A549 (cell line): Measurements from ENCODE around the gene TGFBR3.

Experiments used
- SREBF2 ChIP-seq: fragments of 450-650 bp; IDR thresholded peaks from 2 replicates; pipeline ENCODE4 v1.6.1; 2014; ENCODE audit warnings: mild to moderate bottlenecking, moderate library complexity
- TF ChIP-seq, protein P1 (sequence below): fragments of >200 bp; sonication (Bioruptor Twin); formaldehyde crosslinking; IDR thresholded peaks from 3 replicates; pipeline ENCODE4 v1.5.1; 2016
- TF ChIP-seq, protein P2 (sequence below): fragments of 200-600 bp; sonication (generic); IDR thresholded peaks from 2 replicates; pipeline ENCODE4 v1.6.1; 2016; ENCODE audit warnings: antibody characterized with exemption, mild to moderate bottlenecking, moderate library complexity

DNA sequence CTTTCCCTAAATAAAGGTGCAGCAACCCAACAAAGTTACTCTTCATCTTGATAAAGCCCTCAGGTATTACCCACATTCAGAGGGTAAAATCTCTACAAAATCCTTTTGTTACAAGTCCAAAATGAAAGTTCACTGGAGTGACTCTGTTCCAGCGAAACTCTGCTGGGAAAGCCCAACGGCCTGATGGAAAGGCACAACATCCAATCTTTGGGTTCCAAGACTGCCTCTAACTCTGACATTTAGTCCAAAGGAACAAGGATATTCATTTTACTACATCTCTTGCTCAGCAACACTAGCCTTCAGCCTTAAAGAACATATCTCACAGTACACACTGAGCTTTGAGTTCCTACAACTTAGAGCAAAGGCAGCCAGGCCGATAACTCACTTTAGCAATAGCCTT is 42.1 kb downstream of the TGFBR3 start:
- no peak for TF ChIP-seq SREBF2
- TF ChIP-seq, protein P1, sequence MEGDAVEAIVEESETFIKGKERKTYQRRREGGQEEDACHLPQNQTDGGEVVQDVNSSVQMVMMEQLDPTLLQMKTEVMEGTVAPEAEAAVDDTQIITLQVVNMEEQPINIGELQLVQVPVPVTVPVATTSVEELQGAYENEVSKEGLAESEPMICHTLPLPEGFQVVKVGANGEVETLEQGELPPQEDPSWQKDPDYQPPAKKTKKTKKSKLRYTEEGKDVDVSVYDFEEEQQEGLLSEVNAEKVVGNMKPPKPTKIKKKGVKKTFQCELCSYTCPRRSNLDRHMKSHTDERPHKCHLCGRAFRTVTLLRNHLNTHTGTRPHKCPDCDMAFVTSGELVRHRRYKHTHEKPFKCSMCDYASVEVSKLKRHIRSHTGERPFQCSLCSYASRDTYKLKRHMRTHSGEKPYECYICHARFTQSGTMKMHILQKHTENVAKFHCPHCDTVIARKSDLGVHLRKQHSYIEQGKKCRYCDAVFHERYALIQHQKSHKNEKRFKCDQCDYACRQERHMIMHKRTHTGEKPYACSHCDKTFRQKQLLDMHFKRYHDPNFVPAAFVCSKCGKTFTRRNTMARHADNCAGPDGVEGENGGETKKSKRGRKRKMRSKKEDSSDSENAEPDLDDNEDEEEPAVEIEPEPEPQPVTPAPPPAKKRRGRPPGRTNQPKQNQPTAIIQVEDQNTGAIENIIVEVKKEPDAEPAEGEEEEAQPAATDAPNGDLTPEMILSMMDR: no peak
- TF ChIP-seq, protein P2, sequence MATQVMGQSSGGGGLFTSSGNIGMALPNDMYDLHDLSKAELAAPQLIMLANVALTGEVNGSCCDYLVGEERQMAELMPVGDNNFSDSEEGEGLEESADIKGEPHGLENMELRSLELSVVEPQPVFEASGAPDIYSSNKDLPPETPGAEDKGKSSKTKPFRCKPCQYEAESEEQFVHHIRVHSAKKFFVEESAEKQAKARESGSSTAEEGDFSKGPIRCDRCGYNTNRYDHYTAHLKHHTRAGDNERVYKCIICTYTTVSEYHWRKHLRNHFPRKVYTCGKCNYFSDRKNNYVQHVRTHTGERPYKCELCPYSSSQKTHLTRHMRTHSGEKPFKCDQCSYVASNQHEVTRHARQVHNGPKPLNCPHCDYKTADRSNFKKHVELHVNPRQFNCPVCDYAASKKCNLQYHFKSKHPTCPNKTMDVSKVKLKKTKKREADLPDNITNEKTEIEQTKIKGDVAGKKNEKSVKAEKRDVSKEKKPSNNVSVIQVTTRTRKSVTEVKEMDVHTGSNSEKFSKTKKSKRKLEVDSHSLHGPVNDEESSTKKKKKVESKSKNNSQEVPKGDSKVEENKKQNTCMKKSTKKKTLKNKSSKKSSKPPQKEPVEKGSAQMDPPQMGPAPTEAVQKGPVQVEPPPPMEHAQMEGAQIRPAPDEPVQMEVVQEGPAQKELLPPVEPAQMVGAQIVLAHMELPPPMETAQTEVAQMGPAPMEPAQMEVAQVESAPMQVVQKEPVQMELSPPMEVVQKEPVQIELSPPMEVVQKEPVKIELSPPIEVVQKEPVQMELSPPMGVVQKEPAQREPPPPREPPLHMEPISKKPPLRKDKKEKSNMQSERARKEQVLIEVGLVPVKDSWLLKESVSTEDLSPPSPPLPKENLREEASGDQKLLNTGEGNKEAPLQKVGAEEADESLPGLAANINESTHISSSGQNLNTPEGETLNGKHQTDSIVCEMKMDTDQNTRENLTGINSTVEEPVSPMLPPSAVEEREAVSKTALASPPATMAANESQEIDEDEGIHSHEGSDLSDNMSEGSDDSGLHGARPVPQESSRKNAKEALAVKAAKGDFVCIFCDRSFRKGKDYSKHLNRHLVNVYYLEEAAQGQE: no peak
